Brain microvascular endothelial cell (primary cell): Measurements from ENCODE around the gene NME9.
A peak's percentile ranks its signal among the peaks of the same experiment; 100 is the strongest.

Experiments used
- DNase-seq: peaks from one replicate; pipeline ENCODE4 v3.0.0-alpha.2; 2020
- H3K27ac ChIP-seq: fragments of 250-450 bp; sonication (Bioruptor Pico); 2 replicates; pipeline ENCODE4 v1.5.1; 2020; ENCODE audit warnings: mild to moderate bottlenecking, moderate library complexity
- H3K27me3 ChIP-seq: fragments of 250-450 bp; sonication (Bioruptor Pico); replicated peaks from 2 replicates; pipeline ENCODE4 v1.5.1; 2020; ENCODE audit warnings: mild to moderate bottlenecking
- H3K36me3 ChIP-seq: fragments of 250-450 bp; sonication (Bioruptor Pico); replicated peaks from 2 replicates; pipeline ENCODE4 v1.5.1; 2020; ENCODE audit warnings: mild to moderate bottlenecking
- H3K4me3 ChIP-seq: 2 replicates; pipeline ENCODE4 v1.5.1; 2011; ENCODE audit warnings: low read depth, mild to moderate bottlenecking, control low read depth, low read length, moderate library complexity
- in situ Hi-C: cut with HindIII; loops from 2 replicates; pipeline ENCODE4 v1.10.0; 2017; ENCODE audit warnings: low sequenced_read_pairs, low pct_ligation_motif_present
- TF ChIP-seq, protein P1 (sequence below): IDR thresholded peaks from 2 replicates; pipeline ENCODE4 v1.5.1; 2011; ENCODE audit warnings: low read depth, mild to moderate bottlenecking, moderate library complexity, low read length, control low read depth, inconsistent platforms; ENCODE audit errors: missing control alignments

The NME9 gene

DNA sequence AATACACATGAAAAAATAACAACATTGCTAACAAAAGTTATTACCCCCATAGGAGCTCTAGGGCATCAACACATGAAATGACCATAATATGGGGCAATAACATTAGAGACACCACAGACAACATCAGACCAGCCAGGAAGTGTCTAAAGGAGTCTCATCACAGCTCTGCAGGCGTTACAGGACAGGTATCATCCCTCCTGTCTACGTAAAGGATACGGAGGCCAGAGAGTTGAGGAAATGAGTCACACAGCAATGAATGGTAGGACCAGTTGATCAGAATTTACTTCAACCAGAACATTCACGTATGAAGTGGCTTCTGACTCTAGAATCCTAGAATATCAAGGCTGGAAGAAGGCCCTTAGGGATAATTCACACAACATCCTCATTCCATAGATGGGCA lies 1.8 kb downstream of the NME9 start:
- no peaks in the 10 kb centered on the region for H3K36me3 ChIP-seq
- no peak overlapping the region for H3K27ac ChIP-seq
- TF ChIP-seq, protein P1, sequence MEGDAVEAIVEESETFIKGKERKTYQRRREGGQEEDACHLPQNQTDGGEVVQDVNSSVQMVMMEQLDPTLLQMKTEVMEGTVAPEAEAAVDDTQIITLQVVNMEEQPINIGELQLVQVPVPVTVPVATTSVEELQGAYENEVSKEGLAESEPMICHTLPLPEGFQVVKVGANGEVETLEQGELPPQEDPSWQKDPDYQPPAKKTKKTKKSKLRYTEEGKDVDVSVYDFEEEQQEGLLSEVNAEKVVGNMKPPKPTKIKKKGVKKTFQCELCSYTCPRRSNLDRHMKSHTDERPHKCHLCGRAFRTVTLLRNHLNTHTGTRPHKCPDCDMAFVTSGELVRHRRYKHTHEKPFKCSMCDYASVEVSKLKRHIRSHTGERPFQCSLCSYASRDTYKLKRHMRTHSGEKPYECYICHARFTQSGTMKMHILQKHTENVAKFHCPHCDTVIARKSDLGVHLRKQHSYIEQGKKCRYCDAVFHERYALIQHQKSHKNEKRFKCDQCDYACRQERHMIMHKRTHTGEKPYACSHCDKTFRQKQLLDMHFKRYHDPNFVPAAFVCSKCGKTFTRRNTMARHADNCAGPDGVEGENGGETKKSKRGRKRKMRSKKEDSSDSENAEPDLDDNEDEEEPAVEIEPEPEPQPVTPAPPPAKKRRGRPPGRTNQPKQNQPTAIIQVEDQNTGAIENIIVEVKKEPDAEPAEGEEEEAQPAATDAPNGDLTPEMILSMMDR: no peak
- in situ Hi-C loops: no loop called here
- H3K4me3 ChIP-seq: no peak overlapping the region
- DNase-seq: no peak
- H3K27me3 ChIP-seq: no peaks in the 10 kb centered on the region

DNA sequence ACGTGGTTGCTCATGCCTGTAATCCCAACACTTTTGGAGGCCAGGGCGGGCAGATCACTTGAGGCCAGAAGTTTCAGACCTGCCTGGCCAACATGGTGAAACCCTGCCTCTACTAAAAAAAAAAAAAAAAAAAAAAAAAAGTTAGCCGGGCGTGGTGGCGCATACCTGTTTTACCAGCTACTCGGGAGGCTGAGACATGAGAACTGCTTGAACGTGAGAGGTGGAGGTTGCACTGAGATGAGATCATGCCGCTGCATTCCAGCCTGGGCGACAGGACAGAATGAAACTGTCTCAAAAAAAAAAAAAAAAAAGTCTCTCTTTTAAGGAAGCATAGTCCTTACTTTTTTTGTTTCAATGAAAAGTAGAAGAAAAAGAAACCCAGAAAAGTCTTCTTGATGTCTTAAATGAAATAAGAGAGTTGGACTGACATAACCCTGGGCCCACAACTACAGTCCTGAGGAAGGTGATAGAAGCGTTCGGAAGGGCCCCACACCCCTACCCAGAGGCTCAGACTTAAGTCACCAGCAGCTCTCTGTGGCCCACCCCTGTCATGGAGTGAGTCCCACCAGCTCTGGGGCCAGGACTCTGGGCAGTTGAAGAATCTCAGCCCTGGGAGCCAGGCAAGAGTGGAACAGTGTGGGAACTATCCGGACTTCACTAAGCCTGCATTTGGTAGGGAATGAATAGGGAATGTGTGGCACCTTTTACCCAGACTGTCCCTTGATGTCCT lies 2.6 kb downstream of the NME9 start:
- no peak for DNase-seq
- H3K4me3 ChIP-seq: no peak overlapping the region
- in situ Hi-C loops: no loop called here
- no peaks in the 10 kb centered on the region for H3K27me3 ChIP-seq
- H3K36me3 ChIP-seq: no peaks in the 10 kb centered on the region
- H3K27ac ChIP-seq: no peak overlapping the region
- TF ChIP-seq, protein P1: no peak

DNA sequence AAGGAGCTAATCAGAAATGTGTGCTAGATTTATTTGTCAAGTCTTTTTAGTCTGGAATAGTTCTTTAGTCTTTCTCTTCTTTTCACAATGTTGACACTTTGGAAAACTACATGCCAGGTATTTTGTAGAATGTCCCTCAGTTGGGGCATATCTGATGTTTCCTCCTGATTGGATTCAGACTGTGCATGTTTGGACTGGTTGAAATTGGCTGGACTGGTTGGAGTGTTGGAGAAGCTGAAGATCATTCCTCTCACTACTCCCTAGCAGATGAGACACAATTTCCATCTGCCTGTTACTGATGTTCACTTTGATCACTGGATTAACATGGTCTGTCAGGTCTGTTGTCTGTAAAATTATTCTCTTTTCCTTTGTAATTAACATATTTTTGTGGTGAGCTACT lies 3.7 kb downstream of the NME9 start:
- TF ChIP-seq, protein P1: no peak
- H3K4me3 ChIP-seq: no peak overlapping the region
- H3K27ac ChIP-seq: no peak overlapping the region
- DNase-seq: no peak
- in situ Hi-C loops: no loop called here
- H3K36me3 ChIP-seq: no peaks in the 10 kb centered on the region
- no peaks in the 10 kb centered on the region for H3K27me3 ChIP-seq

DNA sequence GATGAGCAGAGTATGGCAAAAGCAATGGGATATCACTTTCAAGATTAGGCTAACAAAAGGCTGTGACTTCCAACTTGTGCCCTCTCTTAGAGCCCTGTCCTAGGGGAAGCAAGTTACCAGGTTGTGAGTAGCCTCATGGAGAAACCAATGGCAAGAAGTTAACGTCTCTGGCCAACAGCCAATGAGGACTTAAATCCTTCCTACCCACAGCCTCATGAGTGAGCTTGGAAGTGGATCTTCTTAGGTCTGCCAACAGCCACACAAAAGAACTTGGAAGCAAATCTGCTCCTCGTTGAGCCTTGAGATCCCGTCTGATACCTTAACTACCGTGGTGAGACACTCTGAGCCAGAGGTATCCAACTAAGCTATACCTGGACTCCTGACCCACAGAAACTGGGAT lies 5.7 kb downstream of the NME9 start:
- Histone ChIP-seq H3K27ac (no peak overlapping the region), H3K4me3 (no peak overlapping the region), H3K36me3 (no peaks in the 10 kb centered on the region), H3K27me3 (no peaks in the 10 kb centered on the region)
- DNase-seq: no peak
- in situ Hi-C loops: no loop called here
- TF ChIP-seq, protein P1: no peak

DNA sequence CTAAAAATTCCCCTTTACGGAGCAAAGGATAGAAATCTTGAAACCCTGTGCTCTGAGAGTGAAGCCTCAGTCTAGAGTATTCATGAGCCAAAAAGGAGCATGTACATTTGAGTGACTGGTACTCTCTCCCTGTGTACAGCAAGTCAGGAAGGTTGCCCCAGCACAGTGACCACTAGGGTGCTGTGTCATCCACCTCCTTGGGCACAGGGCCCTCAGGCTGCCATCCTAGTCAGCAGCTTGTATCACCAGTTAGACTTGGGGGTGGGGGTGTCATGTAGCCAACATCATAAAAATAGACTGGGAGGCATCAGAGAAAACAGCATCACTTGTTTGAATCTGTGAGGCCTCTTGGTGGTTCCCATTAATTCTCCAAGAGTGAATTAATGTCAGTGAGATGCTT lies 12.0 kb downstream of the NME9 start:
- H3K27ac ChIP-seq: no peak overlapping the region
- DNase-seq: no peak
- TF ChIP-seq, protein P1: no peak
- in situ Hi-C loops: no loop called here
- H3K36me3 ChIP-seq: no peaks in the 10 kb centered on the region
- no peaks in the 10 kb centered on the region for H3K27me3 ChIP-seq
- H3K4me3 ChIP-seq: no peak overlapping the region

DNA sequence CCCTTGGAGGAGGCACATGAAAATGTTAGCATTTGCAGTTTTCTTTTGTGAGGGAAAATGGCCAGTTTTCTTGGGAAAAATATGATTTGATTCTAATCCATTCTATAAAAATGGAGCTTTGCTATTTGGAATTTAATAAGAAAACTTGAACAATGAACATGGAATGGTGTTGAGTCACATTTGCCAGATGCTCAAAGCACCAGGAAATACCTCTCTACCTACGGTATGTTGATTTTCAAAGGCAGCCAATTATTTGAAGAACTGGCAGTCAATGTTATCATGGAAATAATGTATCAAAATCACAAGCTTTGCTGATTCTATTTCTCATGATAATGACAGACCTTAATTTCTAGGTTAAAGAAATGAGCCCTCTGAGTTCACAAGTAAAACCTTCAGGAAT lies 14.9 kb downstream of the NME9 start:
- in situ Hi-C loops: no loop called here
- Histone ChIP-seq H3K27me3 (no peaks in the 10 kb centered on the region), H3K4me3 (no peak overlapping the region), H3K36me3 (no peaks in the 10 kb centered on the region), H3K27ac (no peak overlapping the region)
- TF ChIP-seq, protein P1: no peak
- DNase-seq: peak; percentile 13
